GM23248 (cell line): Measurements from ENCODE around the gene SLFN5.

ENCODE experiments used
- EZH2 ChIP-seq: fragments of 200-600 bp; sonication (generic); IDR thresholded peaks from 2 replicates; pipeline ENCODE4 v1.6.1; 2018; ENCODE audit warnings: antibody characterized with exemption, mild to moderate bottlenecking; ENCODE audit not compliant: insufficient read depth, poor library complexity, severe bottlenecking
- EZH2phosphoT487 ChIP-seq: fragments of 200-600 bp; sonication (generic); IDR thresholded peaks from 2 replicates; pipeline ENCODE4 v1.6.1; 2018; ENCODE audit warnings: antibody characterized with exemption, moderate library complexity, mild to moderate bottlenecking, low read depth; ENCODE audit not compliant: insufficient read depth

- no peak for TF ChIP-seq EZH2
- no peak for TF ChIP-seq EZH2phosphoT487
These were observed 591 bp upstream of the SLFN5 start for GRCh38 chr17:35242158-35242804.
